GM12878 (cell line): Measurements from ENCODE around the gene LTA. TPM values are rescaled to one million over a fixed set of nuclear protein-coding genes. Genes with fewer than 3 reads are reported as not detected.

Experiments used
- ATAC-seq: fragments of 200-7000 bp; cut with Tn5 transposase; 3 replicates; pipeline ENCODE4 v1.9.1; 2020; ENCODE audit warnings: mild to moderate bottlenecking, moderate library complexity
- BruUV-seq: library from RNA; stranded (reverse); fragments of 400-500 nt; replicated peaks from 2 replicates; lab custom pipeline; 2021; lab: Mats Ljungman, UMichigan
- CTCF ChIA-PET: fragments of 300-600 bp; sonication (Branson Sonifier 250); formaldehyde crosslinking; extraction: SDS; loops from one replicate; lab custom pipeline; 2021; ENCODE audit warnings: inconsistent platforms; lab: Yijun Ruan, JAX
- POLR2A ChIA-PET: fragments of 350-600 bp; formaldehyde crosslinking; extraction: SDS; loops from one replicate; lab custom pipeline; 2021; ENCODE audit warnings: inconsistent platforms; lab: Charles Lee
- RAD21 ChIA-PET: fragments of 300-600 bp; sonication (Branson Sonifier 250); formaldehyde crosslinking; loops from one replicate; lab custom pipeline; 2023; ENCODE audit warnings: antibody characterized with exemption; ENCODE audit not compliant: unreplicated experiment; lab: Charles Lee
- SMC1A ChIA-PET: fragments of 300-600 bp; sonication (Branson Sonifier 250); formaldehyde crosslinking; loops from one replicate; lab custom pipeline; 2023; ENCODE audit not compliant: unreplicated experiment, uncharacterized antibody; lab: Charles Lee
- DNase-seq: peaks from one replicate; pipeline ENCODE4 v3.0.0-alpha.2; 2011; ENCODE audit warnings: low read depth, low spot score
- FAIRE-seq: peaks from 3 replicates; lab custom pipeline; 2011; peaks lifted over from hg19 to GRCh38; lab: Jason Lieb, UNC
- H2AFZ ChIP-seq: 2 replicates; pipeline ENCODE4 v1.6.0; 2011; ENCODE audit warnings: low read depth, low read length, control low read depth; ENCODE audit not compliant: control insufficient read depth
- H3K27ac ChIP-seq: 2 replicates; pipeline ENCODE4 v1.5.1; 2011; ENCODE audit warnings: control low read depth; ENCODE audit not compliant: control insufficient read depth, insufficient read depth
- H3K27me3 ChIP-seq, 2 experiments: replicated peaks in 1 of 2; 2 replicates each; pipeline versions ENCODE4 v1.6.0 to v1.6.1; 2011; ENCODE audit warnings: low read length in 1 of 2; ENCODE audit not compliant: control insufficient read depth in 2 of 2, insufficient read depth in 2 of 2
- H3K36me3 ChIP-seq, 2 experiments: 2 replicates each; pipeline ENCODE4 v1.5.1; 2011; ENCODE audit warnings: low read length in 1 of 2; ENCODE audit not compliant: control insufficient read depth in 2 of 2, insufficient read depth in 2 of 2
- H3K4me1 ChIP-seq: 2 replicates; pipeline ENCODE4 v1.6.1; 2011; ENCODE audit warnings: mild to moderate bottlenecking, low read length, moderate library complexity, mixed read lengths; ENCODE audit not compliant: control insufficient read depth, insufficient read depth
- H3K4me2 ChIP-seq: 2 replicates; pipeline ENCODE4 v1.6.0; 2011; ENCODE audit warnings: control low read depth; ENCODE audit not compliant: control insufficient read depth, insufficient read depth
- H3K4me3 ChIP-seq: fragments of 200-600 bp; sonication (generic); 2 replicates; pipeline ENCODE4 v1.5.1; 2016
- H3K79me2 ChIP-seq: 2 replicates; pipeline ENCODE4 v1.6.0; 2011; ENCODE audit warnings: low read length; ENCODE audit not compliant: control insufficient read depth, insufficient read depth
- H3K9ac ChIP-seq: 2 replicates; pipeline ENCODE4 v1.8.0; 2011; ENCODE audit warnings: low read length, control low read depth, mixed read lengths; ENCODE audit not compliant: control insufficient read depth, insufficient read depth
- H3K9me3 ChIP-seq: replicated peaks from 3 replicates; pipeline ENCODE4 v1.5.1; 2011; ENCODE audit warnings: mild to moderate bottlenecking, low read length; ENCODE audit not compliant: control insufficient read depth, insufficient read depth
- H4K20me1 ChIP-seq: 2 replicates; pipeline ENCODE4 v1.6.0; 2011; ENCODE audit not compliant: control insufficient read depth, insufficient read depth
- E2F8 ChIP-seq: fragments of 450-650 bp; IDR thresholded peaks from 2 replicates; pipeline ENCODE4 v1.6.1; 2018; ENCODE audit warnings: mild to moderate bottlenecking, low read depth, moderate library complexity; ENCODE audit not compliant: partially characterized antibody
- IKZF1 ChIP-seq: fragments of 450-650 bp; conservative IDR thresholded peaks from 2 replicates; pipeline ENCODE4 v1.6.1; 2017; ENCODE audit warnings: antibody characterized with exemption, mild to moderate bottlenecking
- POLR2A ChIP-seq: IDR thresholded peaks from 2 replicates; pipeline ENCODE4 v1.6.1; 2011; ENCODE audit warnings: low read depth, mild to moderate bottlenecking, low read length
- POLR2AphosphoS2 ChIP-seq: IDR thresholded peaks from 2 replicates; pipeline ENCODE4 v1.6.1; 2011; ENCODE audit warnings: low read depth, mild to moderate bottlenecking, low read length, improper control_type of control experiment, moderate library complexity
- WGBS: methylation state at CpG from one replicate; pipeline ENCODE4 v1.1.6; 2016; ENCODE audit warnings: low lambda C conversion rate; ENCODE audit not compliant: insufficient replicate concordance, insufficient coverage; ENCODE audit errors: missing lambda C conversion rate; 5-methylcytosine and 5-hydroxymethylcytosine counted together
- in situ Hi-C: fragments of 300-500 bp; cut with MboI; formaldehyde crosslinking; loops from 9 replicates; pipeline ENCODE4 v1.14.3; 2018; ENCODE audit warnings: mixed read lengths
- intact Hi-C: fragments of 100-400 bp; cut with micrococcal nuclease; formaldehyde crosslinking; loops from one replicate; pipeline ENCODE4 v1.14.2; 2022; ENCODE audit not compliant: unreplicated experiment
- polyA plus RNA-seq, 11 experiments: library from polyadenylated mRNA; depleted of rRNA in 4 of 11; unstranded in 6 of 11; stranded (reverse) in 5 of 11; fragments of >200 nt; fragmentation: Nextera tagmentation in 4 of 11; fragmentation: Illumina TruSeq in 1 of 11; extraction: Ambion mirVana in 4 of 11; extraction: Trizol in 1 of 11; gene quantifications; 1 replicate in 1 of 11; 2 replicates in 10 of 11; pipeline versions ENCODE4 v1.2.1 to v1.2.3, GENCODE V29; 2011 to 2016; ENCODE audit warnings: inconsistent platforms in 2 of 11, missing spikeins in 2 of 11, low read depth in 1 of 11
- total RNA-seq, 4 experiments: library from RNA; depleted of rRNA in 3 of 4; stranded (reverse); fragments of >200 nt in 3 of 4; fragmentation: Illumina TruSeq in 1 of 4; extraction: Trizol in 1 of 4; gene quantifications; 2 replicates each; pipeline versions ENCODE4 v1.2.1 to v1.2.3, GENCODE V29; 2013 to 2021

LTA gene
- total and polyA plus RNA-seq, 10 of the 15 experiments (the other 5 are each of a cell fraction or from before 2014, with no cell fraction given) = 27.5 to 100 (median 75.1) TPM

- RAD21 ChIA-PET = no interaction called here
- no peak for ATAC-seq
- CTCF ChIA-PET = no interaction called here
- peaks cover 51% of the 10 kb centered on the region for H3K79me2 ChIP-seq
- FAIRE-seq = no peak
- SMC1A ChIA-PET = no interaction called here
- no peak for DNase-seq
- no peaks in the 10 kb centered on the region for H3K27me3 ChIP-seq
- no peak overlapping the region for H3K9ac ChIP-seq
- no peak overlapping the region for H2AFZ ChIP-seq
- peak overlapping the region; percentile 13; the same call in 1 of the 2 replicates for H3K4me2 ChIP-seq
- peaks cover 43 to 57% of the 10 kb centered on the region in 2 experiments for H3K36me3 ChIP-seq
- TF ChIP-seq POLR2AphosphoS2 = 0 out of 2 replicates have a peak, but pooled peaks have one; percentile 14
- no peak for TF ChIP-seq E2F8
- 0 out of 2 replicates have a peak, but pooled peaks have one; percentile 18 for TF ChIP-seq IKZF1
- peak; percentile 7; the same call in 1 of the 2 replicates for TF ChIP-seq POLR2A
- H4K20me1 ChIP-seq = peaks cover 3% of the 10 kb centered on the region
- H3K9me3 ChIP-seq = no peaks in the 10 kb centered on the region
- TSS peak; percentile 28 for BruUV-seq
- WGBS = 90% methylated on average over 24 of the region's 24 CpGs
- in situ Hi-C loops = no loop called here
- no peak overlapping the region for H3K4me3 ChIP-seq
- H3K27ac ChIP-seq = no peak overlapping the region
- H3K4me1 ChIP-seq = no peaks in the 10 kb centered on the region
- POLR2A ChIA-PET = no interaction called here
- intact Hi-C loops = no loop called here
These were observed 37.5 kb upstream of the LTA start for GRCh38 chr6:31534521-31535040.
